ENCODE data around the gene RPL18.
A peak's percentile ranks its signal among the peaks of the same experiment; 100 is the strongest.

Gene RPL18

DNA sequence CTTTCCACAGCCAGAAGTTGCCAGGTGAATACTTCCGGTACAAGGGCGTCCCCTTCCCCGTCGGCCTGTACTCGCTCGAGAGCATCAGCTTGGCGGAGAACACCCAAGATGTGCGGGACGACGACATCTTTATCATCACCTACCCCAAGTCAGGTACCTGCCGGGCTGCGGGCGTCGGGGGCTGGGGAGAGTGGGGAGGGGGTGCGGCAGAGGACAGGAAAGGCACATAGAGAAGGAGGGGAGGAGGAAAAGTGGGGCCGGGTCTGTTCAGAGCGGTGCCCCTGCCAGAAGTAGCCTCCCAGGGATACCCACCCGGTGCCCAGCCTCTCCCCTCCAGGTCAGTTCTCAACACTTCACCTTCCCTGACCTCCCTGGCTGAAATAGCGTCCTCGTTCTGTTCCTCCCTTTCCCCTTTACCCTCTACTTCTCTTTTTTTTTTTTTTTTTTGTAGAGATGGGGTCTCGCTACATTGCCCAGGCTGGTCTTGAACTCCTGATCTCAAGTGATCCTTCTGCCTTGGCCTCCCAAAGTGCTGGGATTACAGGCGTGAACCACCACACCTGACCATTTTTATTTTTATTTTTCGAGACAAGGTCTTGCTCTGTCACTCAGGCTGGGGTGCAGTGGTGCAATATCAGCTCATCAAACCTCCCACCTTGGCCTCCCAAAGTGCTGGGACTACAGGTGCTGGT lies 42.9 kb downstream of the RPL18 start:
- DNase-seq, result no peak

DNA sequence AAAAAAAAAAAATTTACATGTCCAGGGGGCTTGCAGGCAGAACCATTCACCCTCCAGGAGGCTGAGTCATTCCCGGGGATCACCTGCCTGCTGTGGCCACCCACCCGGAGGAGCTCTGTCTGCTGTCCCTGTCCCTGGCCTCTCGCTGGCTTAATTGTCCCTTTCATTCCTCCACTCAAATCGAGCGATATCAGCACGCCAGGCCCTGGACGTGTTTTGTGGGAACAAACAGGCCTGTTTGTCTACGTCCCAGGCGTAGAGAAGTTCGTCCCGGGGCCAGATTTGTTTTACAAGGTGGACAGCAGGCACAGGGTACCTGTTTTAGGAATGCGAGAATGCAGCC lies 45.8 kb downstream of the RPL18 start:
- no peak for DNase-seq

DNA sequence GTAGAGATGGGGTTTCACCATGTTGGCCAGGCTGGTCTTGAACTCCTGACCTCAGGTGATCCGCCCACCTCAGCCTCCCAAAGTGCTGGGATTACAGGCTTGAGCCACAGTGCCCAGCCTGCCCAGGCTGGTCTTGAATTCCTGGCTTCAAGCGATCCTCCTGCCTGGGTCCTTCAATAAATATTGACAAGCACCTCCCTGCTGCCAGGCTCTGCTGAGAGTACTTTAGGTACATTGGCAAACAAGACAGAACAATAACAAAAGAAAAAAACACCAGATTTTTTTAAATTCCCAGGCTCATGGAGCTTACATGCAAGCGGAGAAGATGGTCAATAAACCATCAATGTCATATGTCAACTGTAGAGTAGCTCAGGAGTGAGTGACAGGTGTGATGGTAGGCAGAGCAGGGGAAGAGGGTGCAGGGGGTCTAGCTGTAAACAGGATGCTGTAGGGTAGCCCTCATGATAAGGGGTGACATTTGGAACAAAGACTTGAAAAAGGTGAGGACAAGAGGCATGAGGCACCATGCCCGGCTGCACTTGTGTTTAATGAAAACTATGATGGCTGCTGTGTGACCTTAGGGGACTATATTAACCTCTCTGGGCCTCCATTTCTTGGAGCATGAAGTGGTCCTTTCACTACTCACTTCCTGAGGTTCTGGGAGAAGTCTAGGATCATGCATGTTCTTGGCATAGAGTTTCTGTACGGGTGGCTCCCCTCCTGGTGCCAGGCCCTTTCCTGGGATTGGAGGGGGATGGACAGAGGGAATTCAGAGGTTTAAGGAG lies 47.4 kb downstream of the RPL18 start:
- DNase-seq, result peak; percentile 34

DNA sequence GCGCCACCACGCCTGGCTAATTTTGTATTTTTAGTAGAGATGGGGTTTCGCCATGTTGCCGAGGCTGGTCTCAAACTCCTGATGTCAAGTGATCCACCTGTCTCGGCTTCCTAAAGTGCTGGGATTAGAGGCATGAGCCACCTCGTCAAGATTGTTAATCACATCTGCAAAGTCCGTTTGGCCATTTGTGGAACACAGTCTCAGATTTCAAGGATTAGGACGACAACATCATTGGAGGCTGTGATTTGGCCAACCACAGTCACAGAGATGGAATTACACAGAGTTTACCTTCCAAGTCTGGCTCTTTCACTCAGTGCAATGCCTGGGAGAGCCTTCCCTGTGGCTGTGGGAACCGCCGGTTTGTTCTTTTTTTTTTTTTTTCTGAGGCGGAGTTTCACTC lies 49.2 kb downstream of the RPL18 start:
- no peak for DNase-seq

DNA sequence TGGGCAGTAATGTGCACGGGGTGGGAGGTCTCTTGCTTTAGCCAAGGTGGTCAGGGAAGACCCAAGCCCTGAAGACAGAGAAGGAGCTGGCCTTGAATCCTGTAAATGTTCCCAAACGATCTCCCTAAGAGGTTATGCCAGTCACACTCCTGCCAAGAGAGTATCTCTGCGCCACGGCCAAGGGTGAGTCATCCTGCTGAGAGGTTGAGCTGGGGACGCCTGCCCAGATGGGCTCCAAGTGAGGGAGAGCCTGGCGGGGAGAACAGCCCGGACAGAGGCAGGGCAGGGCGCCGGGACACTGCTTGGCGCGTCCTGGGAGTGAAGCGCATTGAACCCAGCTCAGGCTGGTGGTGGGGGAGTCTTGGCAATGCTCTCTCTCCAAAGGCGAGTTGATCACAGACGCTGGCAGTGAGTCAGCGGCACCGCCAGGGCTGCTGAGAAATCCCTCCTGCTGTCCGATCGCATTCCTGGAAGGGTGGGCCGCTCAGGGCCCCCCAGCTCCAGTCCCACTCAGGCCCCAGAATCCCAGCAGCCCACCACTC lies 50.6 kb downstream of the RPL18 start:
- peak; percentile 30 for DNase-seq
